GM10847 (cell line): ENCODE data around the gene DENND5B.

Experiments used
- POLR2A ChIP-seq: IDR thresholded peaks from 2 replicates; pipeline ENCODE4 v1.6.1; 2011; ENCODE audit not compliant: insufficient read length; ENCODE audit errors: extremely low read depth

The DENND5B gene

GRCh38 chr12:31600750-31601149, 9.8 kb upstream of the DENND5B start:
- no peak for TF ChIP-seq POLR2A

DNA sequence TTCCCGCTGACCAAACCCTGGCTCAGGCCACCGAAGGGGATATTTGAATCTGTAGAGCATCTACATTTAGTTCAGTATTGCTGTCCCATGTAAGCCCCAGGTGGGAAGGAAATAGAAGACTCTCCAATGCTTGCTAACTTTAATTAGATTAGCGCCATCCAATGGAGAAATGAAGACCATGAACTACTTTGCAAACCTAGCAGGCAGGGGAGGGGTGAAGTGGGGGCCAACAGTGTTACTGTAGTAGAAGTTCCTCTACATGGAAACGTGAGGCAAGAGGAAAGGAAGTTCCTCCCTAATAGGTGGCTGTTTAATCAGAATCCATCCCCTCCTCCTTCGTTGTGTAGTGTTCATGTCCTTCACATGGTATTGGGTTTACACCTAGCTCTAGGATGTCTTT, 9.3 kb upstream of the DENND5B start:
- no peak for TF ChIP-seq POLR2A

DNA sequence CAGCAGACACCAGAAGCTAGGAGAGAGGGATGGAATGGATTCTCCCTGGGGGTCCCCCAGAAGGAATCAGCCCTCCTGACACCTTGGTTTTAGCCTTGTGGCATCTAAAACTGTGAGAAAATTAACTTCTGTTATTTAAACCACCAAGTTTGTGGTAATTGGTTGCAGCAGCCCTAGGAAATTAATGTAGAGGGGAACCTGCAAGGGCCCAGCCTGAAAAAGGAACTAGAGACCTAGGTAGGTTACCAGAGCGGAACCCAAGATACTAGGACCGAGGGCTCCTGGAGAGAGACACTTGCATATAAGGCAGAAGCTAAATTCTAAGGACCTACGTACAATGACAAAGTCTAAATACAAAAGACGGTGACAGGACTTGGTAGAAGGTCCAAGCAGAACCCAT, 8.1 kb upstream of the DENND5B start:
- TF ChIP-seq POLR2A = no peak

DNA sequence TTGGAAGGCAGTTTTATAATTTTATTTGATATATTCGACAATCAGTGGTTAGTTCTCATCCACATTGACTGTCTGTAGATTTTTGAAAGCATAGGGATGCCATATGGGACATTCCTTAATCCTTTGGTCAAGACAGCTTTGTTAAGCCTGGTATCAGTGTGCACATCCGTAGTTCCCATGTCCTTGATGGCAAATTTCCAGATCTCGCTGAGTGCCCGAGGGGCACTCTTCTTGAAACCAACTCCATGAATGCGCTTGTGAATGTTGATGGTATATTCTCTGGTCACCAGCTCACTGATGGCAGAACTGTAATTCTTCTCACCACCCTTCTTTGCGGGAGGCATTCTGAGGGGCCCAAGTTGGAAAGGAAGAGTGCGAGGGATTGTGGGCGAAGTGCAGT, 6.1 kb upstream of the DENND5B start:
- TF ChIP-seq POLR2A = no peak

- TF ChIP-seq POLR2A = no peak
These were observed 3.7 kb upstream of the DENND5B start for GRCh38 chr12:31594681-31595080.

DNA sequence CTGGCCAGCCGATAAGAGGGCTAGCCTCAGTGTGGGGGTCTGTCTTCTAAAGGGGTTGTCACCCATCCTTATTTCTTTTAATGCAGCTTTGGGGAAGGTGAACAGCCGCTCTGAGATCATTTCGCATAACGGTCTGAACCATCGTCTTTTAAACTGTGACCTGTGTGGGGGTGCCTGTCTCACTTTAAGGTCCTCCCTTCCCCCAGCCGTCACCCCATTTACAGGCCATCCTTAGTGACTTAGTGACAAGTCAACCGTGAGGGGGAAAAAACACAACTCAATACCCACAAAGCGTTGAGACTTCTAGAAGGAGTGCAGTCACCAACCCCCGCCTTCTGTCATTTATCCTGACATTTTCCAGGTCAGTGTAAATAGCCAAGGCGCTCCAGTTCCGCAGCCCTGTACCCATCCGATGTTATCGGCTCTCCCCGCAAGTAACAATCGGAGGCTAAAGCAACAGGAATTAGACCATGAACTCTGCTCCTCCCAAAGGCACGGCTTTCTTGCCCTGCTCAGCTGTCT, 505 bp upstream of the DENND5B start:
- TF ChIP-seq POLR2A = no peak

- no peak for TF ChIP-seq POLR2A
These were observed 863 bp downstream of the DENND5B start for GRCh38 chr12:31589904-31590641.

GRCh38 chr12:31589598-31589903, 1.4 kb downstream of the DENND5B start:
- no peak for TF ChIP-seq POLR2A

- no peak for TF ChIP-seq POLR2A
These were observed 2.0 kb downstream of the DENND5B start for GRCh38 chr12:31588976-31589375.

DNA sequence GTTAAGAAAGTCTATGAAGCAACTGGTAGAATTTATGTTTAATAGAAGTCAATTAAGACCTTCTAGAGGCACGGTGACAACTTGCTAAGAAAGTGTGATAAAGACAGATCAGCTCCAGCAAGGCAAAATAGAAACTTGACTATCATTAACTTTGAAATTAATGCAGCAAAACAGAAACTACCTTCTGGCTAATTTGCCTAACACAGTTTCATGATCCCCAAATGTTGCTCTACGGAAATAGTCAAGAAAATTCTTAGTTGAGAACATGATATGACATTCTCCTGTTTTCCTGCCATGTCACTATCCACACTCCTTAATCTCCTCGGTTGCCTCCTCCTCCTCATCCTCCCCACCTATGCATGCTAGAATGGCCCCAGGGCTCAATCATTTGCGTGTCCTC, 4.2 kb downstream of the DENND5B start:
- no peak for TF ChIP-seq POLR2A

DNA sequence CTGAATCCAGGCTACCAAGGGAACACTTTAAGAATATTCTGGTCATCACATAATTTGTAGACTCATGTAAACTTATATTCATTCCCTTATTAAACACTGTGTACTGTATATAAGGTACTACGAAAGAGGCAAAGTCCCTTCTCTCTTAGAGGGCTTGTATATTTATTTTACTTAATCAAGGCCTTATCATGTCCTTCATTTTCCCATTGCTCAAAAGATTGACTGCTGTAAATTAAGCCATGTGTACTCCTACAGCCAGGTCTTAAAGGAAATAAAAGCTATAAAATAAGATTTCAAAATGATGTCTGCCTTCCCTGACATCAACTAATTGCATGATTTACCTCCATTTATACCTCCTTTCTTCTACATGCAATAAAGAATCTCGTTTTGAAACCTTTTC, 5.0 kb downstream of the DENND5B start:
- TF ChIP-seq POLR2A = no peak

GRCh38 chr12:31585271-31585670, 5.7 kb downstream of the DENND5B start:
- no peak for TF ChIP-seq POLR2A

DNA sequence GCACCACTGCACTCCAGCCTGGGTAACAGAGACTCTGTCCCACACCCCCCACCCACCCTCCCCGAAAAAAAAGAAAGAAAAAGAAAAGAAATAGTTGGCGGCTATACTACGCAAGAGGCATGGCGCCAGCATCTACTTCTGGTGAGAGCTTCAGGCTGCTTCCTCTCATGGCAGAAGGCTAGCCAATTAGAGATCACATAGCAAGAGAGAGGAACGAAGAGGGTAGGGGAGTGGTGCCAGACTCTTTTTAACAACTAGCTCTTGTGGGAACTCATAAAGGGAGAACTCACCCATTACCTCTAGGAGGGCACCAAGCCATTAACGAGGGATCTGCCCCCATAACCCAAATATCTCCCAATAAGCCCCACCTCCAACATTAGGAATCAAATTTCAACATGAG, 6.2 kb downstream of the DENND5B start:
- no peak for TF ChIP-seq POLR2A

DNA sequence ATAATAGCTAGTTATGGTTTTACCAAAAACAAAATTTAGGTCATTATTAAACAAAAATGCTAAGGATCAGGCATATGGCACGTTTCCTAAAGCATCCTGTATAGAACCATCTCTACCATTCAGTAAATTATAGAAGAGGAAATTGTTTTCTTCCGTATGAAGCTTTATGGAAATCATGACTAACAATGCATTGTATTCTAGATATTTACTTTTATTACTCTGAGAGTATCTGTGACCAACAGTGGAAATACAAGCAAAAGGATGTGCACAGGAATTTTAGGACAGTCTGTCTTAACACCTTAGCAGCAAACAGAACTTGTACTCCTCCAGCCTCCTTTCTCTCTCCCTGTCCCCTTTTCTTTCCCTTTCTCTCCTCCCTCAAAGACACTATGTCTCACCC, 7.1 kb downstream of the DENND5B start:
- TF ChIP-seq POLR2A = no peak

DNA sequence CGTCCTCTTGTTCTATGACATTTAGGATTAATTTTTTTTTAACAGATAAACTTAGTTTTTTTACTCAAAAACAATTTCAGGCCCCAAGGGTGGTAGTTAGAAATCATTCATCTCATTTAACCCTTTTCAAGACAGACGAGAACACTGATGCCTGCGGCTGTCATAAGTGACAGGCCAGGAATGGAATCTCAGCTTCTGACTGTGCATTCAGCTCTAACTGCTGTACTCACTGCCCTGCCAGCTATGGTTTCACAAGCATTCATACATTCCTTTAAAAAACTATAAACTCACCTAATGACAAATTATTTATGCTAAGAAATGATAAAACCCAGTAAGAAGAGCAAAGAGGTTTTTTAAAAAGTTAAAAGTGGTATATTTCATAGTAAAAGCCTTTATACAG, 8.8 kb downstream of the DENND5B start:
- no peak for TF ChIP-seq POLR2A

- no peak for TF ChIP-seq POLR2A
These were observed 12.3 kb downstream of the DENND5B start for GRCh38 chr12:31578632-31579031.
